HEK293T (cell line): ENCODE results near the gene ARHGEF16.

ENCODE experiments used
- CTCF ChIA-PET: fragments of 350-600 bp; formaldehyde crosslinking; extraction: SDS; loops from one replicate; lab custom pipeline; 2021; ENCODE audit warnings: antibody characterized with exemption, inconsistent platforms; lab: Yijun Ruan, JAX
- POLR2A ChIA-PET: fragments of 350-600 bp; formaldehyde crosslinking; extraction: SDS; loops from one replicate; lab custom pipeline; 2020; ENCODE audit warnings: antibody characterized with exemption, inconsistent platforms; lab: Yijun Ruan, JAX
- DNase-seq: peaks from one replicate; pipeline ENCODE4 v3.0.0; 2012; ENCODE audit warnings: mixed read lengths; ENCODE audit errors: extremely low spot score
- ARNT ChIP-seq: fragments of 450-650 bp; IDR thresholded peaks from 2 replicates; pipeline ENCODE4 v1.6.1; 2017; ENCODE audit warnings: mild to moderate bottlenecking
- BHLHE40 ChIP-seq: fragments of 450-650 bp; IDR thresholded peaks from 2 replicates; pipeline ENCODE4 v1.6.1; 2016; ENCODE audit warnings: mild to moderate bottlenecking, moderate library complexity, borderline replicate concordance
- CTBP1 ChIP-seq: fragments of 450-650 bp; IDR thresholded peaks from 2 replicates; pipeline ENCODE4 v1.6.1; 2016; ENCODE audit warnings: borderline replicate concordance
- ELF4 ChIP-seq: fragments of 450-650 bp; IDR thresholded peaks from 2 replicates; pipeline ENCODE4 v1.6.1; 2017; ENCODE audit warnings: antibody characterized with exemption
- FOXA1 ChIP-seq: fragments of 450-650 bp; IDR thresholded peaks from 2 replicates; pipeline ENCODE4 v1.6.1; 2016; ENCODE audit warnings: mild to moderate bottlenecking
- FOXK2 ChIP-seq: fragments of 450-650 bp; IDR thresholded peaks from 2 replicates; pipeline ENCODE4 v1.6.1; 2016; ENCODE audit warnings: mild to moderate bottlenecking
- FOXM1 ChIP-seq: fragments of 450-650 bp; IDR thresholded peaks from 2 replicates; pipeline ENCODE4 v1.6.1; 2017; ENCODE audit warnings: mild to moderate bottlenecking, borderline replicate concordance
- HDGF ChIP-seq: fragments of 450-650 bp; IDR thresholded peaks from 2 replicates; pipeline ENCODE4 v1.6.1; 2017; ENCODE audit warnings: antibody characterized with exemption, borderline replicate concordance
- L3MBTL2 ChIP-seq: fragments of 450-650 bp; conservative IDR thresholded peaks from 2 replicates; pipeline ENCODE4 v1.6.1; 2016; ENCODE audit warnings: mild to moderate bottlenecking
- LEF1 ChIP-seq: fragments of 450-650 bp; IDR thresholded peaks from 2 replicates; pipeline ENCODE4 v1.6.1; 2017; ENCODE audit warnings: mild to moderate bottlenecking, borderline replicate concordance
- NFRKB ChIP-seq: fragments of 450-650 bp; IDR thresholded peaks from 2 replicates; pipeline ENCODE4 v1.6.1; 2016; ENCODE audit warnings: mild to moderate bottlenecking, moderate library complexity
- PKNOX1 ChIP-seq: fragments of 450-650 bp; IDR thresholded peaks from 2 replicates; pipeline ENCODE4 v1.6.1; 2016
- SP1 ChIP-seq: fragments of 450-650 bp; IDR thresholded peaks from 2 replicates; pipeline ENCODE4 v1.6.1; 2017
- SUZ12 ChIP-seq: fragments of 450-650 bp; IDR thresholded peaks from 2 replicates; pipeline ENCODE4 v1.6.1; 2016; ENCODE audit warnings: mild to moderate bottlenecking
- TARDBP ChIP-seq: fragments of 450-650 bp; IDR thresholded peaks from 2 replicates; pipeline ENCODE4 v1.6.1; 2016
- ZNF384 ChIP-seq: fragments of 450-650 bp; IDR thresholded peaks from 2 replicates; pipeline ENCODE4 v1.6.1; 2016

Gene ARHGEF16

DNA sequence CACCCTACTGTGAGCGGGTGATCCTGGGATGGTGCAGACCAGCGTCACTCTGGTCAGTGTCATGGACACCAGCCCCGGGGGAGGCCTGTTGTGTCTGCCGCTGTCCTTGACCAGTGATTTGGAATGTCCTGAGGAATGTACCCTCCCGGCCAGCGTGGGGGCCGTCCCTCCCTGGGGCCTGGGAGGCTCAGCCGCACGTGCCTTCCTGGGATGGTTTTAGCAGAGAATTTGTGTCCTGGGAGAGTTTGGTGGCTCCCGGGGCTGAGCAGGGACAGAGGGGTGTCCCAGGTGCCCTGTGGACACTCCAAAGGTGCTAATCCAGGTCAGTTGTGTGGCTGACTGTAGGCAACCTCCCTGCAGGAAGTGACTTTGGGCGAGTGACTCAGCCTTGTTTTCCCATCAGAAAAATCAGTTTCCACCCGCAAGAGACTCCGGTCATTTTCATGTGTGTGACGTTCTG is 6.2 kb downstream of the ARHGEF16 start:
- ChIA-PET POLR2A (no interaction called here), CTCF (no interaction called here)
- no peak for DNase-seq
- TF ChIP-seq TARDBP (no peak), LEF1 (no peak), ZNF384 (no peak)

GRCh38 chr1:3461238-3461933 is 6.9 kb downstream of the ARHGEF16 start:
- DNase-seq, result no peak
- POLR2A ChIA-PET, result no interaction called here
- CTCF ChIA-PET, result no interaction called here
- TF ChIP-seq FOXM1 (no peak), ELF4 (no peak), HDGF (no peak), ARNT (no peak), FOXA1 (no peak), PKNOX1 (no peak), FOXK2 (no peak), BHLHE40 (no peak), L3MBTL2 (no peak), CTBP1 (no peak), LEF1 (no peak), TARDBP (no peak), NFRKB (no peak), SP1 (no peak), SUZ12 (no peak), ZNF384 (no peak)

DNA sequence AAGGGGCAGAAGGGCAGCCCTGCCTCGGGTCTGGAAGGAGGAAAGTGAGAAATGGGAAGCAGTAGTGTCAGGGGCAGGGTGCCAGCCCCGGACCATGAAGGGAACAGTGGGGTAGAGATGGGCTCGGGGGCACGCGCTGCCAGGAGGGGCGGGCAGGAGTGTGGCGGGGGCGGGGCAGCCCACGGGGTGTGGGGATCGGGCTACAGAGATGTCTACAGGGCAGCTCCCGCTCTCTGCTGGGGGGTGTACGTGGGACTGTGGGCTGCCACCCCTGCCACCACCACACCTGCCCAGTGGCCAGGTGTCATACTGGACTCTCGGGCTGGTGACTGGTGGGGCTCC is 7.4 kb downstream of the ARHGEF16 start:
- TF ChIP-seq L3MBTL2 (no peak), ZNF384 (no peak), ELF4 (no peak)
- DNase-seq, result no peak
- ChIA-PET POLR2A (no interaction called here), CTCF (no interaction called here)

DNA sequence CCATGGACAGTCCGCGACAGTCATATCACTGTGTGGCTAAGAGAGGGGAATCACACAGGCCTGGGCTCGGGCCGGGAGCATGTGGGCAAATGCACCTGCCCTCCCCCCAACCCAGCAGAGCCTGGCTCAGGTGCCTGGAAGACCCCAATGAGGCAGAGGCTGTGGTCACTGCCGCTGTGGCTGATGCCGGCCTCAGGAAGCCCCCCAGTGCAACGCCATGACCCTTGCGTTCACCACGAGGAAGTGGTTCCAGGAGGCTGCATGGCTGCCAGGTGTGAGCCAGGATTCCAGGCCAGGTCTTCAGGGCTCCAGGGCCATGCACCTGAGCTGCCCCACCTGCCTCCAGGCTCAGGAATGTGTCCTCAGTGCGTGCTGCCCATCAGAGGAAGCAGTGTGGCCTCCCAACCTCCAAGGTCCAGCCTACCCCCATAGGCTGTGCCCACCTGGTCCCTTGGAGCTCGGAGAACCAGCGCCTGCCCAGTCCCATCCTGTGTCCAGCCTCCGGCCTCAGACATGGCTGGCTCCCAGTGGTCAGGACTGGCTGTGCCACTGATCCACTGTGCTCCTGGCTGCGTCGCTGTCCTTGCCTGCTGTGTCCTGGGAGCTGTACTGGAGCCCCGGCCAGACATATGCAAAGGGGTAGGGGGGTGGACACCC is 8.0 kb downstream of the ARHGEF16 start:
- no peak for DNase-seq
- ChIA-PET CTCF (interaction anchor here (2.0 kb wide), 1 partner anchor 9 kb away, joined by 9 read pairs; no protein-coding TSS in a partner anchor), POLR2A (no interaction called here)
- no peak for TF ChIP-seq TARDBP
- TF ChIP-seq FOXA1, result no peak
- no peak for TF ChIP-seq L3MBTL2
- TF ChIP-seq SP1, result no peak
- no peak for TF ChIP-seq CTBP1
- TF ChIP-seq BHLHE40, result no peak
- no peak for TF ChIP-seq SUZ12
- no peak for TF ChIP-seq ELF4
- TF ChIP-seq HDGF, result no peak
- no peak for TF ChIP-seq LEF1
- TF ChIP-seq ZNF384, result no peak
- no peak for TF ChIP-seq FOXM1
- no peak for TF ChIP-seq NFRKB
- no peak for TF ChIP-seq ARNT
- no peak for TF ChIP-seq FOXK2
- no peak for TF ChIP-seq PKNOX1

DNA sequence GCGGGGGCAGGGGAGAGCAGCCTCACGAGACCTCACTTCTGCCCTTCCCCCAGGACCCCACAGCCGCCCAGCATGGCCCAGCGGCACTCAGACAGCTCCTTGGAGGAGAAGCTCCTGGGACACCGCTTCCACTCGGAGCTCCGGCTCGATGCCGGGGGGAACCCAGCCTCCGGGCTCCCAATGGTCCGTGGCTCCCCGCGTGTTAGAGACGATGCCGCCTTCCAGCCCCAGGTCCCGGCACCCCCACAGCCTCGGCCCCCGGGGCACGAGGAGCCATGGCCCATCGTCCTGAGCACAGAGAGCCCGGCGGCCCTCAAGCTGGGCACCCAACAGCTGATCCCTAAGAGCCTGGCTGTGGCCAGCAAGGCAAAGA is 8.5 kb downstream of the ARHGEF16 start:
- ChIA-PET CTCF (interaction anchor here (2.0 kb wide), 1 partner anchor 10 kb away, joined by 9 read pairs; no protein-coding TSS in a partner anchor), POLR2A (no interaction called here)
- no peak for DNase-seq
- TF ChIP-seq HDGF, result no peak
- no peak for TF ChIP-seq PKNOX1
- no peak for TF ChIP-seq SP1
- no peak for TF ChIP-seq L3MBTL2
- no peak for TF ChIP-seq FOXM1
- no peak for TF ChIP-seq ARNT
- no peak for TF ChIP-seq ZNF384
- no peak for TF ChIP-seq SUZ12
- no peak for TF ChIP-seq ELF4
- TF ChIP-seq BHLHE40, result no peak
- no peak for TF ChIP-seq FOXK2
- no peak for TF ChIP-seq LEF1
- TF ChIP-seq TARDBP, result no peak
- TF ChIP-seq CTBP1, result no peak
- no peak for TF ChIP-seq FOXA1

- ChIA-PET CTCF (interaction anchor here (2.0 kb wide), 1 partner anchor 10 kb away, joined by 9 read pairs; no protein-coding TSS in a partner anchor), POLR2A (no interaction called here)
- no peak for DNase-seq
- TF ChIP-seq CTBP1 (no peak), SUZ12 (no peak), ARNT (no peak), TARDBP (no peak), LEF1 (no peak), ZNF384 (no peak), FOXK2 (no peak), FOXA1 (no peak), PKNOX1 (no peak), SP1 (no peak), HDGF (no peak), NFRKB (no peak), FOXM1 (no peak), L3MBTL2 (no peak), BHLHE40 (no peak)
Observed at GRCh38 chr1:3463408-3463863, 9.0 kb downstream of the ARHGEF16 start.
